AG04449 (cell line): Measurements from ENCODE around the gene ZNF185.
A peak's percentile ranks its signal among the peaks of the same experiment; 100 is the strongest.

Source experiments
- CTCF ChIA-PET: fragments of 350-600 bp; formaldehyde crosslinking; extraction: SDS; loops from one replicate; lab custom pipeline; 2021; ENCODE audit warnings: antibody characterized with exemption; lab: Yijun Ruan, JAX
- POLR2A ChIA-PET: fragments of 400-600, 350-600 bp; formaldehyde crosslinking; extraction: SDS; loops from one replicate; lab custom pipeline; 2020; ENCODE audit warnings: antibody characterized with exemption, inconsistent platforms; lab: Yijun Ruan, JAX
- DNase-seq: peaks from one replicate; pipeline ENCODE4 v3.0.0-alpha.2; 2010; ENCODE audit warnings: low read depth, low spot score
- H3K4me3 ChIP-seq: 2 replicates; pipeline ENCODE4 v1.5.1; 2011; ENCODE audit warnings: low read depth, mild to moderate bottlenecking, control low read depth, low read length
- CTCF ChIP-seq: IDR thresholded peaks from one replicate; pipeline ENCODE4 v1.5.1; 2011; ENCODE audit warnings: mild to moderate bottlenecking, moderate library complexity, low read length, control low read depth, inconsistent platforms; ENCODE audit not compliant: insufficient read depth; ENCODE audit errors: missing control alignments

ZNF185 gene

GRCh38 chrX:152897222-152898131 lies at the start of gene ZNF185:
Gene ZNF185 (plus strand): TSS chrX:152898067. CDS start chrX:152914490, 16,423 bp downstream.
- peak within 1 kb of the TSS; percentile 49 for H3K4me3 ChIP-seq
- CTCF ChIA-PET = no interaction called here
- POLR2A ChIA-PET = no interaction called here
- no peak for DNase-seq
- TF ChIP-seq CTCF = no peak

- DNase-seq = no peak
- TF ChIP-seq CTCF = no peak
- ChIA-PET CTCF (interaction anchor here (1.3 to 1.5 kb wide), 2 partner anchors 13 to 54 kb away, joined by 3 read pairs; no protein-coding TSS in a partner anchor), POLR2A (no interaction called here)
- H3K4me3 ChIP-seq = no peak overlapping the region
Measured at GRCh38 chrX:152850465-152850864, 47.4 kb upstream of the ZNF185 start.

GRCh38 chrX:152853986-152854385 lies 43.9 kb upstream of the ZNF185 start:
- H3K4me3 ChIP-seq = no peak overlapping the region
- ChIA-PET CTCF (interaction anchor here (0.7 kb wide), 1 partner anchor 8 kb away, joined by 3 read pairs; no protein-coding TSS in a partner anchor), POLR2A (no interaction called here)
- DNase-seq = no peak
- no peak for TF ChIP-seq CTCF

GRCh38 chrX:152861116-152861515 lies 36.8 kb upstream of the ZNF185 start:
- no peak overlapping the region for H3K4me3 ChIP-seq
- ChIA-PET CTCF (no interaction called here), POLR2A (no interaction called here)
- no peak for DNase-seq
- no peak for TF ChIP-seq CTCF

- no peak for TF ChIP-seq CTCF
- H3K4me3 ChIP-seq = no peak overlapping the region
- ChIA-PET POLR2A (no interaction called here), CTCF (no interaction called here)
- DNase-seq = no peak
Measured at GRCh38 chrX:152861826-152862225, 36.0 kb upstream of the ZNF185 start.

GRCh38 chrX:152865232-152865920 lies 32.5 kb upstream of the ZNF185 start:
- ChIA-PET POLR2A (no interaction called here), CTCF (no interaction called here)
- no peak for TF ChIP-seq CTCF
- H3K4me3 ChIP-seq = no peak overlapping the region
- no peak for DNase-seq
